H9 (cell line): ENCODE results near the gene TCN1. TPM values are rescaled to one million over a fixed set of nuclear protein-coding genes. Genes with fewer than 3 reads are reported as not detected.

Experiments
- DNase-seq: peaks from one replicate; pipeline ENCODE4 v3.0.0-alpha.2; 2017
- H2AFZ ChIP-seq: one replicate; pipeline ENCODE4 v1.6.1; 2013; ENCODE audit warnings: mild to moderate bottlenecking, low read length, control low read depth, moderate library complexity
- H2AK5ac ChIP-seq: 2 replicates; pipeline ENCODE4 v1.6.1; 2013; ENCODE audit warnings: low read length, control low read depth, mixed read lengths; ENCODE audit not compliant: insufficient read length
- H2BK120ac ChIP-seq: one replicate; pipeline ENCODE4 v1.6.1; 2013; ENCODE audit warnings: low read depth, mild to moderate bottlenecking, low read length, control low read depth, inconsistent platforms; ENCODE audit not compliant: poor library complexity, severe bottlenecking
- H2BK12ac ChIP-seq: 2 replicates; pipeline ENCODE4 v1.6.1; 2013; ENCODE audit warnings: low read length, control low read depth, mixed read lengths, low read depth; ENCODE audit not compliant: insufficient read length
- H2BK15ac ChIP-seq: 2 replicates; pipeline ENCODE4 v1.6.1; 2013; ENCODE audit warnings: low read depth, low read length, control low read depth
- H2BK20ac ChIP-seq: one replicate; pipeline ENCODE4 v1.6.1; 2013; ENCODE audit warnings: low read depth, mild to moderate bottlenecking, low read length, control low read depth, inconsistent platforms; ENCODE audit not compliant: poor library complexity, severe bottlenecking
- H2BK5ac ChIP-seq: 2 replicates; pipeline ENCODE4 v1.6.1; 2013; ENCODE audit warnings: low read length, control low read depth, mixed read lengths; ENCODE audit not compliant: insufficient read length
- H3K14ac ChIP-seq: 2 replicates; pipeline ENCODE4 v1.6.1; 2013; ENCODE audit warnings: low read length, control low read depth; ENCODE audit not compliant: insufficient read depth
- H3K18ac ChIP-seq: 2 replicates; pipeline ENCODE4 v1.6.1; 2013; ENCODE audit warnings: low read depth, mild to moderate bottlenecking, mixed read lengths, low read length, control low read depth; ENCODE audit not compliant: insufficient read length
- H3K23ac ChIP-seq: 2 replicates; pipeline ENCODE4 v1.6.1; 2013; ENCODE audit warnings: low read length, control low read depth, mixed read lengths, low read depth; ENCODE audit not compliant: insufficient read length
- H3K23me2 ChIP-seq: 2 replicates; pipeline ENCODE4 v1.6.1; 2013; ENCODE audit warnings: low read depth, mild to moderate bottlenecking, mixed read lengths, low read length, control low read depth; ENCODE audit not compliant: insufficient read length, poor library complexity, severe bottlenecking
- H3K27ac ChIP-seq: 2 replicates; pipeline ENCODE4 v1.5.1; 2013; ENCODE audit warnings: low read length, control low read depth, mixed read lengths, low read depth; ENCODE audit not compliant: insufficient read length
- H3K27me3 ChIP-seq: 2 replicates; pipeline ENCODE4 v1.6.1; 2013; ENCODE audit warnings: low read length, control low read depth, inconsistent platforms; ENCODE audit not compliant: insufficient read depth
- H3K4ac ChIP-seq: 2 replicates; pipeline ENCODE4 v1.6.1; 2013; ENCODE audit warnings: low read depth, mild to moderate bottlenecking, control low read depth, inconsistent platforms, low read length, moderate library complexity
- H3K4me1 ChIP-seq: 2 replicates; pipeline ENCODE4 v1.6.1; 2013; ENCODE audit warnings: low read length, control low read depth, inconsistent platforms; ENCODE audit not compliant: insufficient read depth
- H3K4me2 ChIP-seq: 2 replicates; pipeline ENCODE4 v1.6.1; 2013; ENCODE audit warnings: low read length, control low read depth, mixed read lengths; ENCODE audit not compliant: insufficient read length, insufficient read depth
- H3K56ac ChIP-seq: 2 replicates; pipeline ENCODE4 v1.6.1; 2013; ENCODE audit warnings: low read depth, mild to moderate bottlenecking, mixed read lengths, low read length, control low read depth; ENCODE audit not compliant: insufficient read length
- H3K79me1 ChIP-seq: 2 replicates; pipeline ENCODE4 v1.6.1; 2013; ENCODE audit warnings: low read depth, mild to moderate bottlenecking, moderate library complexity, low read length, control low read depth, inconsistent platforms; ENCODE audit not compliant: insufficient read depth, poor library complexity, severe bottlenecking
- H3K79me2 ChIP-seq: 2 replicates; pipeline ENCODE4 v1.6.1; 2013; ENCODE audit warnings: low read length, control low read depth, inconsistent platforms; ENCODE audit not compliant: insufficient read depth
- H3K9ac ChIP-seq: 2 replicates; pipeline ENCODE4 v1.6.1; 2013; ENCODE audit warnings: low read length, control low read depth, mixed read lengths; ENCODE audit not compliant: insufficient read length; ENCODE audit errors: extremely low read depth
- H3K9me3 ChIP-seq: one replicate; pipeline ENCODE4 v1.6.1; 2013; ENCODE audit warnings: low read depth, low read length, inconsistent platforms; ENCODE audit not compliant: control insufficient read depth
- H3T11ph ChIP-seq: one replicate; pipeline ENCODE4 v1.6.1; 2013; ENCODE audit warnings: mild to moderate bottlenecking, low read length, control low read depth, inconsistent platforms
- H4K20me1 ChIP-seq: one replicate; pipeline ENCODE4 v1.6.1; 2013; ENCODE audit not compliant: control insufficient read depth, insufficient read length, insufficient read depth
- H4K5ac ChIP-seq: 2 replicates; pipeline ENCODE4 v1.6.1; 2013; ENCODE audit warnings: low read depth, mild to moderate bottlenecking, mixed read lengths, low read length, control low read depth; ENCODE audit not compliant: insufficient read length
- H4K8ac ChIP-seq: replicated peaks from 2 replicates; pipeline ENCODE4 v1.6.1; 2013; ENCODE audit warnings: low read length, control low read depth, mixed read lengths, low read depth; ENCODE audit not compliant: insufficient read length
- H4K91ac ChIP-seq: 2 replicates; pipeline ENCODE4 v1.6.1; 2013; ENCODE audit warnings: low read depth, mild to moderate bottlenecking, moderate library complexity, mixed read lengths, low read length, control low read depth; ENCODE audit not compliant: insufficient read length
- H3K27ac Mint-ChIP-seq, 3 experiments: 2 replicates in 2 of 3; 3 replicates in 1 of 3; pipeline ENCODE4 v1.8.0; 2020 to 2021; ENCODE audit warnings: mixed read lengths in 3 of 3, mild to moderate bottlenecking in 1 of 3, moderate library complexity in 1 of 3
- H3K27me3 Mint-ChIP-seq: 2 replicates; pipeline ENCODE4 v1.8.0; 2021; ENCODE audit warnings: low read depth, mild to moderate bottlenecking, moderate library complexity, mixed read lengths
- H3K36me3 Mint-ChIP-seq, 3 experiments: 2 replicates in 2 of 3; 3 replicates in 1 of 3; pipeline ENCODE4 v1.8.0; 2020 to 2021; ENCODE audit warnings: low read depth in 3 of 3, mixed read lengths in 3 of 3; ENCODE audit not compliant: insufficient read depth in 1 of 3
- H3K4me1 Mint-ChIP-seq, 2 experiments: 2 replicates each; pipeline ENCODE4 v1.8.0; 2020; ENCODE audit warnings: mixed read lengths in 2 of 2
- H3K4me3 Mint-ChIP-seq, 2 experiments: 2 replicates in 1 of 2; 3 replicates in 1 of 2; pipeline ENCODE4 v1.8.0; 2020 to 2021; ENCODE audit warnings: mild to moderate bottlenecking in 2 of 2, mixed read lengths in 2 of 2, moderate library complexity in 1 of 2
- H3K9me3 Mint-ChIP-seq, 2 experiments: 2 replicates in 1 of 2; 3 replicates in 1 of 2; pipeline ENCODE4 v1.8.0; 2020; ENCODE audit warnings: mild to moderate bottlenecking in 2 of 2, mixed read lengths in 2 of 2, moderate library complexity in 1 of 2
- whole genome bisulfite sequencing: extraction: QIAGEN DNeasy Blood & Tissue Kit; methylation state at CpG from one replicate; pipeline ENCODE4 v1.1.7; 2013; ENCODE audit warnings: missing lambda C conversion rate, low lambda C conversion rate, mixed read lengths; ENCODE audit not compliant: insufficient read length; ENCODE audit errors: extremely low coverage; 5-methylcytosine and 5-hydroxymethylcytosine counted together
- total RNA-seq: library from RNA; stranded (reverse); gene quantifications from 2 replicates; pipeline ENCODE4 v1.2.1, GENCODE V29; 2021
- TF ChIP-seq, protein P1 (sequence below): fragments of 200-600 bp; sonication (generic); conservative IDR thresholded peaks from 3 replicates; pipeline ENCODE4 v1.8.0; 2021; ENCODE audit warnings: antibody characterized with exemption, mild to moderate bottlenecking

The TCN1 gene
- total RNA-seq, 1 experiment from 2014 or later, result not detected

DNA sequence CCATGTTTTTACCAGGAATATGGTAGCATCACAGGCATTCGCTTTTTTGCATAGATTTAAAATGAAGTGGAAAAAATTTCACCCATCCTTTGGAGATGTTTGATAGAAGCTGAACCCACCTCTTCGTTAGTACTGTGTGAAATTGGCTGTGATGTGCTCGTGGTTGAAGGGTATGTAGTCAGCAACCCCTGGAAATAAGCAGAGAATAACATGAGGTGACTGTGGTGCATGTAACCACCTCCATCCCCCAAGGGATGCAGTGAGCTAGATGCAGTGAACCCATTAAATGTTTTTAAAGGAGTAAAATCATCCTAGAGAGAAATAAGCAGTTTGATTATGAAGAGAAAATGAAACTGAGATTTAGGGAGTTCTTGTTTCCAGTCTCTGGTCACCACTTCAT lies 36.9 kb downstream of the TCN1 start:
- Histone ChIP-seq H3K4me1 (no peaks in the 10 kb centered on the region), H3K9me3 (no peaks in the 10 kb centered on the region), H3K79me1 (no peaks in the 10 kb centered on the region), H3K79me2 (no peaks in the 10 kb centered on the region), H2BK20ac (no peak overlapping the region), H3K56ac (no peak overlapping the region), H3K27ac (no peak overlapping the region), H2BK5ac (no peak overlapping the region), H3K23me2 (no peaks in the 10 kb centered on the region), H4K8ac (no peak overlapping the region), H3T11ph (no peak overlapping the region), H2BK120ac (no peak overlapping the region), H2BK12ac (no peak overlapping the region), H4K91ac (no peak overlapping the region), H3K4me2 (no peak overlapping the region), H4K20me1 (no peaks in the 10 kb centered on the region), H3K23ac (no peak overlapping the region), H2BK15ac (no peak overlapping the region), H3K18ac (no peak overlapping the region), H3K4ac (no peak overlapping the region), H3K9ac (no peak overlapping the region), H2AFZ (no peak overlapping the region), H3K27me3 (no peaks in the 10 kb centered on the region), H2AK5ac (no peak overlapping the region), H3K14ac (no peak overlapping the region), H4K5ac (no peak overlapping the region)
- no peak for DNase-seq
- TF ChIP-seq, protein P1, sequence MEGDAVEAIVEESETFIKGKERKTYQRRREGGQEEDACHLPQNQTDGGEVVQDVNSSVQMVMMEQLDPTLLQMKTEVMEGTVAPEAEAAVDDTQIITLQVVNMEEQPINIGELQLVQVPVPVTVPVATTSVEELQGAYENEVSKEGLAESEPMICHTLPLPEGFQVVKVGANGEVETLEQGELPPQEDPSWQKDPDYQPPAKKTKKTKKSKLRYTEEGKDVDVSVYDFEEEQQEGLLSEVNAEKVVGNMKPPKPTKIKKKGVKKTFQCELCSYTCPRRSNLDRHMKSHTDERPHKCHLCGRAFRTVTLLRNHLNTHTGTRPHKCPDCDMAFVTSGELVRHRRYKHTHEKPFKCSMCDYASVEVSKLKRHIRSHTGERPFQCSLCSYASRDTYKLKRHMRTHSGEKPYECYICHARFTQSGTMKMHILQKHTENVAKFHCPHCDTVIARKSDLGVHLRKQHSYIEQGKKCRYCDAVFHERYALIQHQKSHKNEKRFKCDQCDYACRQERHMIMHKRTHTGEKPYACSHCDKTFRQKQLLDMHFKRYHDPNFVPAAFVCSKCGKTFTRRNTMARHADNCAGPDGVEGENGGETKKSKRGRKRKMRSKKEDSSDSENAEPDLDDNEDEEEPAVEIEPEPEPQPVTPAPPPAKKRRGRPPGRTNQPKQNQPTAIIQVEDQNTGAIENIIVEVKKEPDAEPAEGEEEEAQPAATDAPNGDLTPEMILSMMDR, result no peak
- no peaks in the 10 kb centered on the region for H3K9me3 Mint-ChIP-seq
- no CpG with 5 or more reads among the region's 3 CpGs for WGBS
- H3K36me3 Mint-ChIP-seq, result no peaks in the 10 kb centered on the region; a peak in 1 of 7 replicates
- peak overlapping the region in 1 of 3 experiments; percentile 60; a peak in 1 of 7 replicates for H3K27ac Mint-ChIP-seq
- no peaks in the 10 kb centered on the region for H3K4me1 Mint-ChIP-seq
- H3K27me3 Mint-ChIP-seq, result no peaks in the 10 kb centered on the region
- H3K4me3 Mint-ChIP-seq, result no peak overlapping the region
